HG03095 (cell line): ENCODE results near the gene KANSL2.

ENCODE experiments used
- ATAC-seq: cut with Tn5 transposase; IDR thresholded peaks from one replicate; pipeline ENCODE4 v1.9.1; 2021; ENCODE audit warnings: moderate library complexity; ENCODE audit not compliant: unreplicated experiment

The KANSL2 gene

GRCh38 chr12:48615681-48616080 lies 66.4 kb downstream of the KANSL2 start:
- no peak for ATAC-seq

DNA sequence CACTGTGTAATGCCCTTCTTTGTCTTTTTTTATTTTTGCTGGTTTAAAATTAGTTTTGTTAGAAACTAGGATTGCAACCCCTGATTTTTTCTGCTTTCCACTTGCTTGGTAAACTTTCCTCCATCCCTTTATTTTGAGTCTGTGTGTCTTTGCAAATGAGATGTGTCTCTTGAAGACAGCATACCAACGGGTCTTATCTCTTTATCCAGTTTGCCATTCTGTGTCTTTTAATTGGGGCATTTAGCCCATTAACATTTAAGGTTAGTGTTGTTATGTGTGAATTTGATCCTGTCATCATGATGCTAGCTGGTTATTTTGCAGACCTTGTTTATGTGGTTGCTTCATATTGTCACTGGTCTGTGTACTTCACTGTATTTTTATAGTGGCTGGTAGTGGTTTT lies 68.7 kb downstream of the KANSL2 start:
- no peak for ATAC-seq
